Dendritic cell treated with granulocyte-macrophage colony-stimulating factor and Interleukin-4, amounts not matched to agents 40 ng/mL and 50 ng/mL, for 4 days (primary cell): ENCODE data around the gene IGF2BP2.

Experiments
- H3K27ac Mint-ChIP-seq: one replicate; pipeline ENCODE4 v1.8.0; 2022; ENCODE audit warnings: mild to moderate bottlenecking, mixed read lengths
- H3K27me3 Mint-ChIP-seq: one replicate; pipeline ENCODE4 v1.8.0; 2022; ENCODE audit warnings: mild to moderate bottlenecking, mixed read lengths
- H3K36me3 Mint-ChIP-seq: one replicate; pipeline ENCODE4 v1.8.0; 2022; ENCODE audit warnings: low read depth, mixed read lengths
- H3K4me1 Mint-ChIP-seq: one replicate; pipeline ENCODE4 v1.8.0; 2022; ENCODE audit warnings: low read depth, mixed read lengths
- H3K4me3 Mint-ChIP-seq: one replicate; pipeline ENCODE4 v1.8.0; 2022; ENCODE audit warnings: mild to moderate bottlenecking, moderate library complexity, mixed read lengths
- H3K9me3 Mint-ChIP-seq: one replicate; pipeline ENCODE4 v1.8.0; 2022; ENCODE audit warnings: mixed read lengths
- intact Hi-C: fragments of 100-400 bp; cut with micrococcal nuclease; formaldehyde crosslinking; loops from one replicate; pipeline ENCODE4 v1.15.0; 2022

IGF2BP2 gene

DNA sequence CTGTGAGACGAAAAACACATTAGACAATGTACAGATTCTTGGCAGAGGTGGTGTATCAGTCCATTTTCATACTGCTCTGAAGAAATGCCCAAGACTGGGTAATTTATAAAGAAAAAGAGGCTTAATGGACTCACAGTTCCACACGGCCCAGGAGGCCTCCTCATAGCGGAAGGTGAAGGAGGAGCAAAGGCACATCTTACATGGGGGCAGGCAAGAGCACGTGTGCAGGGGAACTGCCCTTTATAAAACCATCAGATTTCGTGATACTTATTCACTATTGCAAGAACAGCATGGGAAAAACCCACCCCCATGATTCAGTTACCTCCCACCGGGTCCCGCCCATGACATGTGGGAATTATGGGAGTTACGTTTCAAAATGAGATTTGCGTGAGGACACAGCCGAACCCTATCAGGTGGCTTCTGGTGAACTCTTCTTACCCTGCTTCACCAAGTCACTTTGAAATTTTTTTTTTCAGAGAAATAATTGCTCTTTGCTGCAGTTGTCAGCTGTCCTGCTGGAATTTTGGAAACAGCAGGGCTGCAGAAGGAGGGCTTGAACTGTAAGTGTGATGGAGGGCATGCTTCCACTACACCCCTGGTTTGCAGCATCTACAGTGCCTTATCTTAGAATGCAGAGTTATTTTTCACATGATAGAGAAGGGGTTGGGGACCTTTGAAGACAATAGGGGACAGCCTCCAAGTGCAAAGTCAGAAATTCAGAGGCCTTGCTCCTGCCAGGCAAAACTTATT, 2.9 kb upstream of the IGF2BP2 start:
- Mint-ChIP-seq H3K36me3 (peaks cover 31% of the 10 kb centered on the region), H3K27me3 (peaks cover 21% of the 10 kb centered on the region), H3K9me3 (peaks cover 10% of the 10 kb centered on the region), H3K4me1 (peaks cover 8% of the 10 kb centered on the region), H3K4me3 (no peak overlapping the region), H3K27ac (no peak overlapping the region)
- intact Hi-C loops, result loop anchor here (10.0 kb wide), 1 partner anchor 107 kb away; the partner anchor contains the start of gene TRA2B

GRCh38 chr3:185825639-185826481, 1.0 kb upstream of the IGF2BP2 start:
- peaks cover 31% of the 10 kb centered on the region for H3K36me3 Mint-ChIP-seq
- peaks cover 15% of the 10 kb centered on the region for H3K27me3 Mint-ChIP-seq
- peaks cover 18% of the 10 kb centered on the region for H3K4me1 Mint-ChIP-seq
- H3K4me3 Mint-ChIP-seq, result peak overlapping the region; percentile 83
- intact Hi-C loops, result loop anchor here (10.0 kb wide), 1 partner anchor 109 kb away; the partner anchor contains the start of gene TRA2B
- peak overlapping the region; percentile 79 for H3K27ac Mint-ChIP-seq
- H3K9me3 Mint-ChIP-seq, result peaks cover 5% of the 10 kb centered on the region

DNA sequence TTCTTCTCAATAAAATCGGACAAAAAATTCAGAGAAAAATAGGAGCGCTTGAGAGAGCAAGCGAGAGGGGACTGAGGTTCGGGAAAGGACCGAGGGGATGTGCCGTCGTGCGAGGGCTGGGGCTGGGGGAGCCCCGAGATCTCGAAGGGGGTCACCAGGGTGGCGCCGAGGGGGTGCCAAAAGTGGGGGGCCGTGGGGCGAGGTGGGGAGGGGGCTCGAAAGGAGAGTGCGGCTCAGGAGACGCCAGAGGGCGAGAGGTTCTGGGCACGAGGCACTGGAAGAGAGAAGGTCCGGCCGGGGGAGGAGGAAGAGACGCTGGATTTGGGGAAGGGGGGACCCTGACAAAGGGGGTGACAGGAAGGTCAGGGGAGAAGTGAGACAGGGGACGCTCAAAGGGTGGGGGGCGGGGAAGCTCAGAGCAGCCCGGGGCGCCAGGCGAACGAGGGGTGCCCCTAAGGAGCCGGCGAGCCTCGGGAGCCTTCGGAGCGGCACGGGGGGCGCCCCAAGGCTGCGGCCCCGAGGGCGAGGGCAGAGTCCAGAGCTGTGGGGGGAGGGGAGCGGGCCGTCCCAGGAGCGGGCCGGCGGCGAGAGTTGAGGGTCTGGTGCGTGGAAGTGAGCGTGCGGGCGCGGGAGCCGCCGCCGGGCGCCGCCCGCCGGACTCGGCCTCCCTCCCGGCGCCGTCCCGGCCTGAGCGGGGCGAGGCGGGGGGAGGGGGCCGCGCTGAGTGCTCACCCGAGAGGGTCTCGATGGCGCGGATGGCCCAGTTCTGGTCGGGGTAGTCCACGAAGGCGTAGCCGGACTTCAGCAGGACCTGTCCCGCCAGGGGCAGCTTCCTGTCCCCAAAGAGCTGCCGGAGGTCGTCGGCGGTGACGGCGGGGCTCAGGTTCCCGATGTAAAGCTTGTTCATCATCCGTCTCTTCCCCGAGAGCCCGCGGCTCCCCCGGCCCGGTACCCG, 514 bp downstream of the IGF2BP2 start:
- intact Hi-C loops, result loop anchor here (10.0 kb wide), 1 partner anchor 110 kb away; the partner anchor contains the start of gene TRA2B
- Mint-ChIP-seq H3K4me3 (peak overlapping the region; percentile 94), H3K27ac (peak overlapping the region; percentile 79), H3K27me3 (peaks cover 14% of the 10 kb centered on the region), H3K9me3 (no peaks in the 10 kb centered on the region), H3K4me1 (peaks cover 22% of the 10 kb centered on the region), H3K36me3 (peaks cover 31% of the 10 kb centered on the region)

GRCh38 chr3:185823078-185824044, 1.5 kb downstream of the IGF2BP2 start:
- Mint-ChIP-seq H3K36me3 (peaks cover 31% of the 10 kb centered on the region), H3K4me3 (peak overlapping the region; percentile 94), H3K27ac (peak overlapping the region; percentile 79), H3K27me3 (peaks cover 14% of the 10 kb centered on the region), H3K4me1 (peaks cover 24% of the 10 kb centered on the region), H3K9me3 (no peaks in the 10 kb centered on the region)
- intact Hi-C loops, result loop anchor here (10.0 kb wide), 1 partner anchor 111 kb away; the partner anchor contains the start of gene TRA2B

GRCh38 chr3:185822221-185823000, 2.4 kb downstream of the IGF2BP2 start:
- Mint-ChIP-seq H3K27ac (peak overlapping the region; percentile 79), H3K4me1 (peaks cover 27% of the 10 kb centered on the region), H3K4me3 (peak overlapping the region; percentile 94), H3K36me3 (peaks cover 31% of the 10 kb centered on the region), H3K27me3 (peaks cover 14% of the 10 kb centered on the region), H3K9me3 (no peaks in the 10 kb centered on the region)
- intact Hi-C loops, result loop anchor here (10.0 kb wide), 1 partner anchor 112 kb away; the partner anchor contains the start of gene TRA2B

- Mint-ChIP-seq H3K9me3 (no peaks in the 10 kb centered on the region), H3K4me3 (no peak overlapping the region), H3K27ac (no peak overlapping the region), H3K36me3 (peaks cover 29% of the 10 kb centered on the region), H3K27me3 (peaks cover 6% of the 10 kb centered on the region), H3K4me1 (peaks cover 23% of the 10 kb centered on the region)
- intact Hi-C loops, result loop anchor here (10.0 kb wide), 1 partner anchor 114 kb away; the partner anchor contains the start of gene TRA2B
These were observed 3.7 kb downstream of the IGF2BP2 start for GRCh38 chr3:185820973-185821758.

DNA sequence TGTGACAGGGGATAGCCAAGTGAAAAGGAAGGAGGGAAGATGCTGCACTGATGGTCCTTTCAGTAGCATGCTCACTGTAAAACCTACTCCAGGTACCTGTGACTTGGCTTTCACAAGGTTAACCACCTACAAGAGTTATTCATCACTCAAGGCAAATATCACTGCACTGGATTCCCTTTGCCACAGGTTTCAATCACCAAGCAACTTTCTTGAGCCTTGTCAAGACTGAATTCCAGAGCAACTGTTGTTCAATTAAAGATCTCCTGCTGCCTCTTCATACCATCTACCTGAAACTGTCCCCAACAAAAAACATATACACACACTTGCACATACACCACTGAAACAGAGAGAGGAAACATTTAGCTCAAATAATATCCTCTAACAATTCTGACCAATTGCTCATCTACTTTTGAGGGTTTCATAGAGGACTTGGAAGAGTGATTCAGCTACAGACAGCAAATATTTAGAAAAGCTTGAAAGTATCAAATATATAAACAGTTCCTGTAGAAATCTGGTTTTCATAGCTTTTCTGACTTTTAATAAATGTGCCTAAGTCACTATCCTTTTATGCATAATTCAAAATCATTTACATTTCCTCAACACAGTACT, 6.5 kb downstream of the IGF2BP2 start:
- H3K27ac Mint-ChIP-seq, result no peak overlapping the region
- H3K27me3 Mint-ChIP-seq, result no peaks in the 10 kb centered on the region
- peaks cover 5% of the 10 kb centered on the region for H3K36me3 Mint-ChIP-seq
- intact Hi-C loops, result no loop called here
- no peak overlapping the region for H3K4me3 Mint-ChIP-seq
- H3K4me1 Mint-ChIP-seq, result peaks cover 39% of the 10 kb centered on the region
- H3K9me3 Mint-ChIP-seq, result no peaks in the 10 kb centered on the region

DNA sequence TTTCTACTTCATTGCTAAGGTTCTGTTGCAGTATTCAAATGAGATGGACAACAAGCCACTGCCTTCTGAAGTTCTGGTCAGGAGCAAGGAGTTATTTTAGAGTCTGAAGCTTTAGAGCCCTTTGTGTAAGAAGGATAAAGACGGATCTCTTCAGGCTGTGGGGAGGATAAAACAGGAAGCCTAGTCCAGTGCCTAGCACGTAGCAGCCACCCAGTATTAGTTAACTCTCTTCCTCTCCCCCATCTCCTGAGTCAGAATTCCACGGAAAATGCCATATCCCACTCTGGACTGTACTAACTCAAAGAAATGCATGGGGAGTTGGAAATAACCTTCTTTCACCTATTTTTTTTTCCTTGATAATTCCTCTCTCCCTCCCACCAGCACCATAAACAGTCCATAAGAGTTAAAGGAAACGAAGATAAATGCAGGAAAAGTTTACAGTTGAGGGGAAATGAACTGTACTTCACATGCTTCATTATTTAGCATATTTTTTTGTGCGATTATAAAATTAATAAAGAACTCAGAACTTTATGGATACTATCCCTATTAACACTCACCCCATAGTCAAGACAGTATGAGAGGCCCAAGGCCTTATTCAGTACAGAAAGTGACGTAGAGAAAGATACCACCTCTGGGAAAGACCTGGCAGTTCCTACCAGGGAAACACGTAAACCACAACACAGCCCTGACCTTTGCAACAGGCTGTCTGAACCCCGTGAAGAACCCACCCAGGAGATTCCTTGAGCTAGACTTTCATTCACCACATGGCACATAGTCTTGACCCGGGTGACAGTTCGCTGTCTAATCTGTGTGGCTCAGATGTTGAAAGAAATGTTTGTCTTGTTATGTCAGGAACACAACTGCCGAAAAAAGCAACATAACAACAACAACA, 9.2 kb downstream of the IGF2BP2 start:
- no peaks in the 10 kb centered on the region for H3K36me3 Mint-ChIP-seq
- peaks cover 42% of the 10 kb centered on the region for H3K4me1 Mint-ChIP-seq
- intact Hi-C loops, result no loop called here
- H3K27ac Mint-ChIP-seq, result peak overlapping the region; percentile 21
- H3K4me3 Mint-ChIP-seq, result peak overlapping the region; percentile 2
- H3K9me3 Mint-ChIP-seq, result no peaks in the 10 kb centered on the region
- no peaks in the 10 kb centered on the region for H3K27me3 Mint-ChIP-seq

DNA sequence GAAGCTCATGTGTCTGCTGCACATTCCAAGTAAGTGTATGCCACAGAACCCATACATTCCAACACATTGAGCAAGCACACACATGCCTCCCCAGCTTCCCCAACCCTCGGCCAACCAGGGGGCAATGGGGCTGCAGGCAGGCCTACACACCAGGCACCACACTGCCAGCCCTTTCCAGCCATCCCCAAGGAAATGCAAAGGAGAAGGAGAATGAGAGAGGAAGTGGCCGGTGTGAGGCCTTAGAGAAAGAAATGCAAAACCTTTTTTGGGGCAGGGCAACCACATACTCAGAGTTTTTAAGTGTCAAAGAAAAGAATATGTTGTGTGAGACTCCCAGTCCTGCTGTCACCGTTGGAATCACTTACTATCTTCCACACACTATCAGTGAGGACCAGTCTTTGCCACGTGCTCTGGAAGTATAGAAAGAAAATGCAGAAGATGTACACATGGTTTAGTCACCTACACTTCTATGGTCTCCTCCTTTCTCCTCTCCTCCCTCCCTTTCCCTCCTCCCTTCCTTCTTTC, 11.1 kb downstream of the IGF2BP2 start:
- Mint-ChIP-seq H3K27me3 (no peaks in the 10 kb centered on the region), H3K36me3 (no peaks in the 10 kb centered on the region), H3K27ac (peak overlapping the region; percentile 66), H3K4me1 (peaks cover 41% of the 10 kb centered on the region), H3K4me3 (no peak overlapping the region), H3K9me3 (no peaks in the 10 kb centered on the region)
- intact Hi-C loops, result no loop called here

DNA sequence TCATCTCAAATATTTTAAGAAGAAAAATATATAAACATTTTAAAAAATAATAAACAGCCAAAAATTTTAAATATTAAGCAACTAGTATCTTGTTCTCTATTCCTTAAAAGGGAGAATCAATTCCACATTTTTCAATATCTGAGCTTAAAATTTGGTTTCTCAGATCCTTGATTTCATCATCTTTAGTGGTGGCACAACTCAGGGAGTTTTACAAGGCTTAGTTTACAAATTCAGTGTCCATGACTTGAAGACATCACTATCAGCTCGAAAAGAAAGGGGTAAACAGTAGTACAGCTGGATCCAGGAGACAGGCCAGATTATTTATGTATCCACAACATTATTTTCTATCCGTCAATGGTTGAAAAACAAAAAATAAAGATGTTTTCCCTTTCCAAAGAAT, 11.6 kb downstream of the IGF2BP2 start:
- Mint-ChIP-seq H3K9me3 (no peaks in the 10 kb centered on the region), H3K27me3 (no peaks in the 10 kb centered on the region), H3K27ac (peak overlapping the region; percentile 66), H3K36me3 (no peaks in the 10 kb centered on the region), H3K4me1 (peaks cover 36% of the 10 kb centered on the region), H3K4me3 (no peak overlapping the region)
- intact Hi-C loops, result no loop called here
